ENCODE data around the gene DTNB.

DTNB gene

DNA sequence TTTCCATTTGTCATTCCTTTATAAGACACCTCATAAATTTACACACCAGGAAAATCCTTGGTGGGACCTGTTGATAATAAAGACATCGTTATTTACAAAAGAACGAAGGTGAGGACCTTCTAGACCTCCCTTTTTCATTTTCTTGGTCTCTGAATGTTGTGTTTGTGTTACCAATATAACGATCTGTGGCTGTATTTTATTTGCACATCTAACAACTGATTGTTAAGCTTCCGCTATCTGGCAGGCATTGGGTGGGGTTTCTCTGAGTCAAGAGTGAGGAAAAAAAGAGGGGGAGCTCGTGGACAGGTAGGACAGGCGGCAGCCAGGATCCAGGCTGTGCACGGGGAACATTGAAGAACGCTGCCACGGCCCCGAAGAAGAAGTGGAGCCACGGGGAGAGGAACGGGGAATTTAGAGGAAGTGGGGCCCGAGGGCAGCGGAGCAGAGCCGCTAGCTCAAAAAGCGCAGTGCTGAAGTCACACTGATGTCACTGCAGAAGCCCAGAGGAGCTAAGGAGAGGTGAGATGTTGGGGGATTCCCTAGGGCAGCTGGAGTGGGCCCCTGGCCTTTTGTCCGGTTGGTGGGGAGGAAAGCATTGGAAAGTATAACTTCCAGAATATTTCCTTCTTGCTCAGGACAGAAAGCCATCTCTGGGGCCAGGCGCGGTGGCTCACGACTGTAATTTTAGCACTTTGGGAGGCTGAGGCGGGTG lies 310.8 kb downstream of the DTNB start:
- peak; percentile 57 for DNase-seq

DNA sequence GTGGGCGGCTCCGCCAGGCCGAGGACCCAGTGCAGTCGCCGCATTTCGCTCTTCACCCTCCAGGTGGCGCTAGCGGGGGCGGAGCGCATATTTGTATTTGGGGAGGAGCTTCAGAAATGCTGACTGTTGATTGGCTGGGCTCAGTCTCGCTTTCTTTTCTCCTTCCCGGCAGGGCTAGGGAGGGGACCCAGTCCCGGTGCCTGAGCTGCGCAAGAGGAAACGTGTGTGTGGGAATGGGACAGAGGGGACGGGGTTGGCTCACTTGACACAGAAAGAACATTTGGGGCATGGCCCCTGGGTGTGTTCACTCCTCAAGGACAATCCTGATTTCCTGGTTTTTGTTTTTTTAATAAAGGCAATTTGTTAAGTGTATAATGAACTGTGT lies 311.3 kb downstream of the DTNB start:
- DNase-seq = peak; percentile 92

DNA sequence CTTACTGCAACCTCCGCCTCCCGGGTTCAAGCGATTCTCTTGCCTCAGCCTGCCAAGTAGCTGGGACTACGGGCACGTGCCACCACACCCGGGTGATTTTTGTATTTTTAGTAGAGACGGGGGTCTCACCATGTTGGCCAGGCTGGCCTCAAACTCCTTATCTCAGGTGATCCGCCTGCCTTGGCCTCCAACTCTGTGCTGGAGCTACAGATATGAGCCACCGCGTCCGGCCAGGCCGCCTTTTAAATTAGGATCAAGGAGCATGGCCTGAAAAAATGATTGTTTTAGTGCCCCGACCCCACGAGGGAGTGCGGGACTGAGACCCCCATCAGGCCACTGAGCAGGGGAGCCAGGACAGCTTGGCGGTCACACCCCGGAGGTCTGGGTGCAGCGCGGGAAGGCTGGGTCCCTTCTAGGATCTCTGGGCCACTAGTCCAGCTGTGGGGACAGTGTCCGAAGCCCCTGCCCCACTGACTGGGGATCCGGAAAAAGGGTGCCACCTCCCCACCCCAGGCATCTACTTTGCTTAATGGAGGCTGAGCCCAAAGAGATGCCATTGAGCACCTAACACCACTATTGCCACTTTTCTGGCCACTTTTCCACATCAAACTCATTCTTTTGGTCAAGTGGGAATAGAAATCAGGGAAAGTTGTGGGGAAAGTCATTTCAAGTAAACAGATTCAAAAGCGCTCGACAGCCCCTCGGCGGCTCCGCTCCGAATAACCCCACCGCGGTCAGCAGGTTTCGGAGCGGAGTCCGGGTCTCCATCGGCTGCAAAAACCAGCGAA lies 311.9 kb downstream of the DTNB start:
- no peak for DNase-seq

DNA sequence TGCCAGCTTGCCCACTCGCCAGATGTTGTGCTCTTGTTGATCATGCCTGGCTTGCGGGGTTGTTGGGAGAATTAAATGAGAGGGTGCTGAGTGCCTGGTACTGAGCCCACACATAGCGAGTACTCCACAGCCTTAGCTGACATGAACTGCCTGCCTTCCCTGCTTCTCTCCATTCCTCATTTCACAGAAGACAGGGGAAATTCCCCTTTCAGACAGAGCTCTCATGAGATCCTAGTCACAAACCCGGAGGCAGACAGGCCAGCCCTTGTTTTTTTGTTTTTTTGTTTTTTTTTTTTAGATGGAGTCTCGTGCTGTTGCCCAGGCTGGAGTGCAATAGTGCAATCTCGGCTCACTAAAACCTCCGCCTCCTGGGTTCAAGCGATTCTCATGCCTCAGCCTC lies 314.5 kb downstream of the DTNB start:
- DNase-seq = no peak

DNA sequence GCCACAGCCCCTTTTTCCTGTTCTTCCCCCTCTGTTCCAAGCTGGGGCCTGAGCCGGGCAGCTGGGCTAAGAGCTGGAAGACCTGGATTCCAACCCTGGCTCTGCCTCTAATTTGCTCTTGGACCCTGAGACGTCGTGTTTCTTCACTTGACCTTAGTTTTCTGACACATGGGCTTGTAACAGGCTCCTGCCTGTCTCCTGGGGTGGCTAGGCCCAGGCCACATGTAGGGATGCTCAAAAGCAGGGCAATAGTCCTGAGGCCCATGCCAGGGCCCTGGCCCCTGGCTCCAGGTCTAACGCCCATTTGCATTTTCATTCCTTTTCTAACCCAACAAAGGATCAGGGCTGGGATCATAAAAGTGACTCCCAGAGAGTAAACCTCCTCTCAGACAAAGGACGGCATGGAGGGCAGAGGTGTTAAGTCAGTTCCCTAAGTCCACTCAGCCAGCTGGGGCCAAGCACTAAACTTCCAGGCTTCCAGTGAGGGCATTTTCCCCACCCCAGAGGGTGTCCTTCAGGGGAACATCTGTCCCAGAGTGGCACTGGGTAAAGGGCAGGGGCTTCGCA lies 315.0 kb downstream of the DTNB start:
- no peak for DNase-seq

DNA sequence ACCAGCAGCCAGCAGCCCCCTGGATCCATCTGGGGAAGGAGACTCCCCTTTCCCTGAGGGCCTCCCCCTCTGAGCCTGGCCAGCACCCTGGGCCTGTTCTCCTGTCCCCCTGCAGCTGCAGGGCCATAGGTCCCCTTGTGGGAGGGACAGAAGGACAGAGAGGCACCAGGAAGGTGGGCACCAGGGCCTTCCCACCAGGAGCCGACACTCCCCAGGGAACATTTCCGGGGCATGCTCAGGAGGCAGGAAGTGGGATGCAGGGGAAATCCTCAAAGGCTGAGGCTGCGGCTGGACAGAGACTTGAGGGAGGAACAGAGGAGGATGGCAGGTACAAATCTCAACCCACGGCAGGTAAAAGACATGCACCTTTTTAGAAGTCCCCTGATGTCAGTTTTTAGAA lies 317.3 kb downstream of the DTNB start:
- no peak for DNase-seq

DNA sequence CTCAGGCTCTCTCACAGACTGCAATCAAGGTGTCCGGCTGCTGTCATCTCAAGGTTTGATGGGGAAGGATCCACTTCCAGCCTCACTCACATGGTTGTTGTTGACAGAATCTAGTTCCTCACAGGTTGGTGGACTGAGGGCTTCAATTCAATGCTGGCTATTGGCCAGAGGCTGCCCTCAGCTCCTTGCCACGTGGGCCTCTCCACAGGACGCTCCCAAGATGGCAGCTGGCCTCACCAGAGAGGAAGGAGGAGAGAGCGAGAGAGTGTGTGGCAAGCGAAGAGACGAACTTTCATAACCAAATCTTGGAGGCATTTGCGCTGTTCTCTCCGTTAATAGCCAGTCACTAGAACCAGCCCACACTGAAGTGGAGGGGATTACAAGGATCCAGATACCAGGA lies 318.1 kb downstream of the DTNB start:
- DNase-seq = no peak

DNA sequence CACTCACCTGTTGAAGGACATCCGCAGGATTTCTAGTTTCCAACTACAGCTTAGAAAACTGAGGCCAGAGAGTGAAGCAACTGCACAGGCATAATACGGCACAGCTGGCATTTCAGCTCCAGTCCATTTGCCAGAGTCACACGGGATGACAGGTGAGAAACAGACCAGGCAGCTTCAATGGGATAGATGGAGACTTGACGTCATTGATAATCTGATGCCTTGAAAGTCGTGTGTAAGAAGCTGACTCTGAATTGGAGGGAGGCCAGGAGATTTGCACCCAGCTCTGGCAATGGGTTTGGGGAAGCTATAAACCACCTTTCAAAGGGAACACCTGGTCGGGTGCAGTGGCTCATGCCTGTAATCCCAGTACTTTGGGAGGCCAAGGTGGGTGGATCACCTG lies 319.3 kb downstream of the DTNB start:
- DNase-seq = no peak

DNA sequence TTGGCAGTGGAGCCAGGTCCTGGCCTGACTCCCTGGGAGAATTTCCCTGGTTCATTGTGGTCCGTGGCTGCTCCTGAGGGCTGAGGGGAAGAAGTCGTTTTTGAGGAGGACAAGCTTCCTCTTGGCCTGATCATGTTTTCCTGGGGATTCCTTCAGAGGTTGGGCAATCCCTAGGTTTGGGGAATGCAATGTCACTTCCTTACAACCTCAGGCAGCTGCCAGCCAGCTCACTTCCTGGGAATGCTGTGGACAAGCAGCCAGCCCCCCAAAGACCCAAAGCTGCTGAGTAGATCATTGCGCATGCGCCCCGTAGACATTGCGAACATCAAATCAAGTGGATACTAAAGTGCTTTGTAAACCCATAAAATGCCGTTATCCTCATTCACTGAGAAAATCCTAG lies 324.0 kb downstream of the DTNB start:
- no peak for DNase-seq

DNA sequence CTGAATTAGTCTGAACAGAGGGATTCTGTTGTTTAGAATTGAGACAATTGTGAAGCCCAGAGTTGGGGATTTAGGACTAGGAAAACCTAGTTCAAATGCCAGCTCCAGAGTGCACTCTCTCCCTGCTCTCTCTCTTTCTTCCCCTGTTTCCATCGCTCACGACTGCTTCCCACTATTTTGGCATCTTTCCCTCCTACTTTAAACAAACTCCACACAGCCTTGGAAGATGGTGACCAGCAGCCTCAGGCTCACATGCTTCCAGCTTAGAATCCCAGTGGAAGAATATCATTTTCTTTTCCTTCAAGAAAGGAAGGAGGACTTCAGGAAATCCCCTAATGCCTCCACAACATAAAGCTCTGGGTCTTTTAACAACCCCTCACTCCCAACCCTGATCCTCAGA lies 325.5 kb downstream of the DTNB start:
- DNase-seq = no peak

DNA sequence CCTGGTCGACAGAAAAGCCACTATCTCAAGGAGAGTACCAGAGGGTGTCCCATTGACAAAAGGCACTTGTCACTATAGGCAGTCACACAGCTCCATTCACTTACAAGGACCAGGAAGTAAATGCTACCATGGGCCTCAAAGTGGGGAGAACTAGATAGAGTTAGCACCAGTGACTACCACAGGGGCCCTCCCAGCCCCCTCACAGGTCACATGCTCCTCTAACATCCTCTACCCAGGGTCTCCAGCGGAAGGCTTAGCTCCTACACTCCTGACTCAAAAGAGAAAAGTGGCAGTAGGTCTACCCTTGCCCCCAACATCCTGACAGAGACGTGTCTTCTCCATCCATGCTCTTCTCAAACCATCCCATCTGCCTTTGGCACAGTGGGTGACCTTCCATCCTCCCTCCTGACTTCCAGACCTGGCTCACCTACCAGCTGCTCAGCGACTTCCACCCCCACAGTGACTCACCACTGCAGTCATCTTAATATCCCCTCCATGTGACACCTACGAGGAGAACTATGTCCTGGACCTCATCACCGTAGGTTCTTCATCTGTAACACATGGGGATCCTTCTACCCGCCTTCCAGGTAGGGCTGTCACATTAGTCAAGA lies 326.1 kb downstream of the DTNB start:
- DNase-seq = no peak

DNA sequence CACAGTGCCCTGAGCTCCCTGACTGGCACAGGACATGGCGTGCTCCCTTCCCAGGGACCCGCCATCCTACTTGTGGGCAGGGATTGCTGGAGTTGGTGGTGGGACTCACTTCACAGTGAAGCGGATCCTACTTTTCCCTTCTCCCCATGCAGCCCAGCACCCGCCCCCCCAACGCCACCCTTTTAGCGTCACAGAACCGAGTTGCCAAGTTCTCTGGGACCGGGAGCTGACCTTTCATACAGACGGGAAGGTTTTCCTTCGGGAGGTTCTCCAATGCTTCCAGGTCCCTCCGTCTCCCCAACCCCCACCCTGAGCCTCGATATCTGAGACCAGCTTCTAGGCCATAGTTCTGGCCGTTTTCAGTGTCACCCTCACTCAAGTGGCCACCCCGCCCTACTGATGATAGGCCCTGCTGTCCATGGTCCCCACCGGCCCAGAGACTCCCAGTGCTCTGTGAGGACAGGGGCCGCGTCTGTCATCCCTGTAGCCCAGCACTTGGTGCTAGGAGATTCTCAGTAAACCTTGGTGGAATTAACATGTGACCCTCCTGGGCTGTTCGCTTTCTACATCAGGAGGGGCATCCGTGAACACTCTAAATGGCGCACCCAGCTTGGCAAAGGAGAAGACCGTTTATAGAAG lies 330.1 kb downstream of the DTNB start:
- no peak for DNase-seq

DNA sequence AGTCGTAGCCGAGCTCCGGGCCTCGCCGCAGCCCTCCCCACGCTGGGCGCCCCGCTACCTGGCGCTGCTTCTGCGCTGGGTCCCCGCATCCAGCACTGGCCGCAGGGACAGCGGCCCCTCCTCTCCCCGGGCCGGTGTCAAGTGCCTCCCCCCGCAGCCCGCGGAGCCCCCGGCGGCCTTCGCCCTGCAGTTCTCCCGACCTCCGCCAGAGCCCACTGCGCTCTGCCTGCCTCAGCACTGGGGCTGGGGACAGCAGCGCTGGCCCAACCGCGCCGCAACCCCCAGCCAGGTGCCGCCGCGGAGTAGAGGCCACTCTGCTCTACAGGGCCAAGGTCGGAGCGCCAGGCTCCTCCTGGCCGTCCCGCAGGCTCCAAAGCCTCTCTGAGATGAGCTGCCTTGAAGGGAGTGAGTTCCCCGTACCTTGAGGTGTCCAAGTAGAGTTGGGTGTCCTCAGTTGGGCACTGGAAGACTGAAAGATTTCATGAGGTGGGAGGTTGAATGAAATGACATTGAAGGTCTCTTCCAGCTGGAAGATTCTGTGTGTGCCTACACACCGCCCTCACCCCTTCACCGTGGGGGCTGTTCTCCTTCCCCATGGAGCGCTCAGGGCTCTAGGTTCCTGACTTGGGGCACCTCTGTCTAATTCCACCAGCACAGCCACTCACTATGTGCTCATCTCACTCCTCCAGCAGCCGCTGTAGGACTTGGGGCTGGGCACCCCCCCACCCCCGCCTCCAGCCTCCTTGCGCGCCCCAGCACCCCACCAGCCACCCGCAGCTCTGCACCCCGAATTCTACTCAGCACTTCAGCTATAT lies 330.8 kb downstream of the DTNB start:
- DNase-seq = peak; percentile 79

DNA sequence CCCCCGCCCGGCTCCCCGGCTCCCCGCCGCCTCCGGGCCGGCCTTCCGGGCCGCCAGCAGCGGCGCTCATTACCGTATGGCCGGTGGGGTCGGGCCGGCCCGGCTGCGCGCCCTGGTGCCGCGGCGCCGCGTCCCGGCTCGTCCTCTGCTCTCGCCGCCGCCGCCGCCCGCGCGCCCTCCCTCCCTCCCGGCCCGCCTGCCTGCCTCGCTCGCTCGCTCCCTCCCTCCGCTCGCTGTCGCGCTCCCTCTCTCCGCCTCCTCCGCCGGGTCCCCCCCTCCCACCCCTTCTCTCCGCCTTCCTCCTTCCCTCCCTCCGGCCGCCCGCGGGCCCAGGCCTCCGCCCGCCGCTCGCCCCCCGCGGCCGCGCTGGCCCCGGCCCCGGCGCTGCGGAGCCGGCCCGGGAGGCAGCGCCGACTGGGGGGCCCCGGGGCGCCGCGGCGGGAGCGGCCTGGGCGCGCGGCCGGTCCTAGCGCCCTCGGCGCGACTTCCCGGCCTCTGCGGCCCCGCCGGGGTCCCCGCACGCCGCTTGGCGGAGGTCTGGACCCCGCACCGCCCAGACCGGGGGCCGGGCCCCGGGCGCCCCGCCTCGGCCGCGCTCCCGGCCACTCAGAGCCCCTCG lies 331.5 kb downstream of the DTNB start, which contains the start of gene DNMT3A:
TSS of gene DNMT3A (minus strand) at position 173 of the 619 bp plus-strand sequence. CDS start 27,941 bp downstream, outside the sequence.
- DNase-seq = peak; percentile 79

DNA sequence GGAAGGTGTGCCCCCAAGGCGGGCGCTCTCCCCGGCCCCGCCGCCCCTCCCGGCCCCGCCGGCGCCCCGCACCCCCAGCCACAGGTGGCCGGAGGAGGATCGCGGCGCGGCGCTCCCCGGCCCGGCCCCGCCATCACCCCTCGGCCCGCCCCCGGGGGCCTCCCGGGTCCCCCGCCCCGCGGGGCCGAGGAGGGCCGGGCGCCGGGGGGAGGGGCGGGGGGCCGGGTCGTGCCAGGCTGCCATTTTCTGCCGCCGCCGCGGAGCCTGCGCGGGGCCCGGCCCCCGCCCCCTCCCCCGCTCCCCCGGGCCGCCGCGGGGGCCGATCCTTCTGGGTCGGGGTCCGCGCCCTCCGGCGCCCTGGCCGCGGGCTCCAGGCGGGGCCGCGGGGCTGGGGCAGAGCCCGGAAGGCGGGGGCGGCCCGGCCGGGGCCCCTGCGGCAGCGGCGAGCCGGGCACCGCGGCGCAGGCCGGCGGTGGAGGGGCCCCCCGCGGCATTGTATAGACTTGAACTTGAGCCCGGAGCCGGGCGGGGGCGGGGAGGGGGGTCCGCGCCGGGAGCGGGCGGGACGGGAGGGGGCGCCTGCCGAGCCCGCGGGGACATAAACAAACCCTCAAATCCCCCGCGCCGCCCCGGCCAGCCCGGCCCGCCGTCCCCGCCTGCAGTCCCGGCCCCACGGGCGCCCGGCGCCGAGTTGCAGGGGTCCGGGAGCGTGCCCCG lies 332.2 kb downstream of the DTNB start:
- peak; percentile 52 for DNase-seq

DNA sequence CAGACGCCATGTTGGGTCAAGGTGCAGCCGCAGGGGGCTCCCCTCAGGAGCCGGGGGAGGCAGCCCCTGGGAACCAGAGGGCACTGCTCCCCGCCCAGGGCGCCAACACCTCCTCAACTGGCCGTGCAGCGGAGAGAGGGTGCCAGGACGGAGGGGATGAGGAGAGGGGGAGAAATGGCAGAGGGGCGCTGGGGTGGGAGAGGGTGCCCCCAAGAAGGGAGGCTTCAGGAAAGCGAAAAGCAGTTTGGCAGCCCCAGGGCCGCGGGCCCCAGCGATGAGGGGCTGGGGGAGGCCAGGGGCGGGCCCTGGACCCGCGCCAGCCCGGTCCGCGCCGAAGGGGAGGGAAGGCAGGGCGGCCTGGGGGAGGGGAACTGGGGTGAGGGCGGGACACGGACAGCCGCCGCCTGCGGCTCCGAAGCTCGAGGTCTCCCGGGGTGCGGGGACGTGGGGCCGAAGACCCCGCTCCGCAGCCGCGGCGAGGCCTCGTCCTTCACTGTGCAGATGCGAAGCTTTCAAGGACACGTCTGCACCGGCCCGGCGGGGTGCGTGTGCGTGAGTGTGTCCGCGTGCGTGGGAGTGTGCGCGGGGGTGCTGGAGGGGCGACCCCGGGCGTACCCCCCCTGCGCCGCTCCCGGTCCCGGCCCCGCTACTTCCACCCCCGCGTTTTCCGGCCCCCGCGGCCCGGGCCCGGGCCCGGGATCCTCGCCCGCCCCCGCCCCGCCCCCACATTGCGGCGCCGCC lies 333.0 kb downstream of the DTNB start:
- peak; percentile 45 for DNase-seq

DNA sequence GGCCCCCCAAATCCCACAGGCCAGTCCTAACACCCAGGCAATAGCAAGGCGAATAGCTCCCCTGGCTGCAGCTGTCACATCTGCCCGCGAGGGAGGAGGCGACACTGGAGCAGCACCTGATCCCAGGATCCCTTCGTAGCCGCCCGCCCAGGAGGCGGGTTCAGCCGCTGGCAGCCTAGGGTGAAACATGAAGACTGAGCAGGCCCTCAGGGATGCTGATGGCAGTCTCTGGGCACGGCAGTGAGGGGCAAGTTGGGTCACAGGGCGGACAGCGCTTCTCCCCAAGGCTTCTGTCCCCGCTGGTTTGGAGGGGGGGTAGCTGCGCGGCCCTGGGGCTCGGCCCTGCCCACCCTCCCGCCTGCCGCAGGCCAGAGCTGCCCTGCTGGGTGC lies 333.6 kb downstream of the DTNB start:
- DNase-seq = no peak

DNA sequence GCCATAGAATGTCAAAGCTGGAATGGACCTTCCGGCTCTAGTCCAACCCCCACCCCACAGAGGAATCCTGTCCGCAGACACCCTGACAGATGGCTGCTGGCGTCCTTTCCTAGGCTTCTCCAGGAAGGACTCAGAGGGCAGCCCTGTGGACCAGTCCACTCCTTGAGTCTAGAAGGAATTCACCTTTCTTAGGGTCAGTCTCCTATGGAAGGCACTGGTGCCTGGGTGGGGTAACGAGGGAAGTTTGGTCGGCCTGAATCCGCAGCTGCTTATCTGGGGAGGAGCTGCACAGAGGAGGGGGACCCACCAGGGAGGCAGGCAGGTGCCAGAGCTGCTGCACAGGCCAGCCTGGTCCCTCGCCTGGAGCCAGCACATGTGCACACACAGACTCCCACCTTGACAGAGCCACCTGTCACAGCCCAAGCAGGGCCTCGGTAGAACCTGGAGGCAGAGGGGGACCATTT lies 334.1 kb downstream of the DTNB start:
- no peak for DNase-seq

DNA sequence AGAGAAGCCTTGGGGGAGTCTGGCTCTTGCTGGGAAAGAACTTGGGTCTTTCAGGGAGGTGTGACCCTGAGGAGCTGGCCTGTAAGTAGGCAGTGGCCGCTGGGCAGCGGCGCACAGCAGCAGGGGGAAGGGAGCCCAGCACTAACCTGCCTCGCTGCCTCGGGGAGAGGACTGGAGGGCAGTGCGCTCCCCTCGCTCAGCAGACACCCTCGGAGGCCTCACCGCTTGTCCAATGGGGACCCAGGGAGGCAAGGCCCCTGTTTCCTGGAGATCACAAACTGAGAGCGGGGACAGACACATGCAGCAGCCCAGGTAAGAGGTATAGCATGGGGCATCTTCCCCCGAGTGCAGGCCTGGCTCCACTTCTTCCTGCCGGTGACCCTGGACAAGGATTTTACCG lies 335.0 kb downstream of the DTNB start:
- no peak for DNase-seq

DNA sequence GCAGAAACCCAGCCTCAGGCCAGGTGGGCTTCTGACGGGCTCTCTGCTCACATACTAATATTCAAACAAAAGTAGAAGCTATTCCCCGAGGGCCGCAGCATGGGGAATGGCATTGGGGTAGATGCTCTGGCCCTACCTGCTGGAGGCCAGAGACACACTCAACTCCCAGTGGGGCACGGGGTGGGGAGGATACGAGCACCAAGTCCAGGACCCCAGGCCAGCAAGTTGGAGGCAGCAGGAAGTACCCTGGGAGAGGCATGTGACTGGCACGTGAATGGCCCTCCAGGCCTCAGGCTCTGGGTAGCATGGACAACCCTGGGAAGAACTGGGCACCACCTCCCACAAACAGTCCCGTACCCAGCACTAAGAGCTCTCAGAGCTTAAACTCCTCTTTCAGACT lies 335.5 kb downstream of the DTNB start:
- no peak for DNase-seq
